Gastrocnemius medialis (tissue), 4 donors: ENCODE results near the gene SPEM1. TPM values are rescaled to one million over a fixed set of nuclear protein-coding genes. Genes with fewer than 3 reads are reported as not detected.

ENCODE experiments used
- ATAC-seq, 2 donors: fragments of 150-250 bp; one replicate each; pipeline ENCODE4 v1.9.1; 2016
- DNase-seq, 2 donors: peaks; one replicate each; pipeline ENCODE4 v3.0.0-alpha.2; 2019
- H3K27ac ChIP-seq, 4 donors: fragments of 200-600 bp; sonication (generic); 1 replicate in 1 of 4; 2 replicates in 3 of 4; pipeline ENCODE4 v1.5.1; 2016 to 2018; ENCODE audit warnings: mild to moderate bottlenecking in 2 of 4, moderate library complexity in 1 of 4
- H3K27me3 ChIP-seq, 3 donors: fragments of 200-600 bp; sonication (generic) in 2 of 3; 1 replicate in 1 of 3; 2 replicates in 2 of 3; pipeline versions ENCODE4 v1.5.1 to v1.6.0; 2016 to 2019; ENCODE audit warnings: mild to moderate bottlenecking in 1 of 3, moderate library complexity in 1 of 3
- H3K36me3 ChIP-seq, 2 donors: fragments of 200-600 bp; sonication (generic) in 1 of 2; one replicate each; pipeline ENCODE4 v1.5.1; 2017 to 2018
- H3K4me1 ChIP-seq, 2 donors: fragments of 200-600 bp; sonication (generic) in 1 of 2; one replicate each; pipeline ENCODE4 v1.5.1; 2016 to 2017; ENCODE audit warnings: mild to moderate bottlenecking in 2 of 2
- H3K4me3 ChIP-seq, 4 donors: fragments of 200-600 bp; sonication (generic) in 3 of 4; 1 replicate in 1 of 4; 2 replicates in 3 of 4; pipeline ENCODE4 v1.5.1; 2016 to 2019; ENCODE audit warnings: mild to moderate bottlenecking in 2 of 4
- H3K9me3 ChIP-seq, 3 donors: fragments of 200-600 bp; sonication (generic) in 2 of 3; 1 replicate in 1 of 3; 2 replicates in 2 of 3; pipeline ENCODE4 v1.5.1; 2016 to 2019
- POLR2A ChIP-seq, 2 donors: fragments of 450-650 bp; IDR thresholded peaks; one replicate each; pipeline ENCODE4 v1.6.1; 2017; ENCODE audit warnings: antibody characterized with exemption in 2 of 2, mild to moderate bottlenecking in 2 of 2, moderate library complexity in 2 of 2
- in situ Hi-C, 4 donors: fragments of 200-750 bp; cut with MboI; loops; one replicate each; pipeline versions ENCODE4 v1.15.0 to v1.8.0; 2017; ENCODE audit warnings: low sequenced_read_pairs in 4 of 4
- intact Hi-C: fragments of 100-400 bp; cut with DNase I; formaldehyde crosslinking; loops from one replicate; pipeline ENCODE4 v1.15.1; 2023; ENCODE audit warnings: low total_unique reads
- total RNA-seq, 4 donors: library from RNA; depleted of rRNA; stranded (reverse); fragments of >200 nt; gene quantifications; one replicate each; pipeline versions ENCODE4 v1.1.0 to v1.2.3, GENCODE V29; 2016
- TF ChIP-seq, protein P1 (sequence below), 5 experiments: fragments of 450-650 bp in 3 of 5; fragments of 200-600 bp in 2 of 5; sonication (generic) in 2 of 5; IDR thresholded peaks in 4 of 5; conservative IDR thresholded peaks in 1 of 5; 1 replicate in 4 of 5; 2 replicates in 1 of 5; pipeline ENCODE4 v1.5.1; 2016 to 2019; ENCODE audit warnings: antibody characterized with exemption in 5 of 5, mild to moderate bottlenecking in 3 of 5, moderate library complexity in 3 of 5

Gene SPEM1
- total RNA-seq, 4 donors from 2014 or later, result not detected

DNA sequence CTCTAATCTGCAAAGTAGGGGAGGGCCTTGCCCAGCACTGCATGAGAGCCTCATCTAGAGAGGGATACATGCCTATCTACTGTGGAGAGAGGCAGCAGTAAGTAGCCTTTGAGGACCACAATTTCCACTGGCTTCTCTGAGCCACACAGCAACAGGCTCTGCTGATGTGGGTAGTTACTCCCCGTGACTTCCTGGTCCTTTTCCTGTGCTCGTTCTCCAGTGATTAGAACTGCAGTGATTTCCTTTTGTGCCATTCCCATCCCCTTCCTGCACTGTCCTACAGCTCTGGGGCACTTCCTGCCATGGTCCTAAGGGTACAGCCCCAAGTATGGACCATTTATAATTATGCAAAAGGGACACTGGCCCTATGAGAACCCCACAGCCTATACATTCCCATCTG is 28.8 kb upstream of the SPEM1 start:
- Histone ChIP-seq H3K27ac (peak overlapping the region in 1 of 4 donors; percentile 11), H3K36me3 (peaks cover 0 to 22% of the 10 kb centered on the region in 2 donors), H3K4me1 (peaks cover 9 to 10% of the 10 kb centered on the region in 2 donors), H3K27me3 (no peaks in the 10 kb centered on the region), H3K9me3 (no peaks in the 10 kb centered on the region), H3K4me3 (no peak overlapping the region)
- ATAC-seq (no peak), DNase-seq (no peak)
- in situ Hi-C loops (no loop called here), intact Hi-C loops (no loop called here)
- TF ChIP-seq, protein P1, sequence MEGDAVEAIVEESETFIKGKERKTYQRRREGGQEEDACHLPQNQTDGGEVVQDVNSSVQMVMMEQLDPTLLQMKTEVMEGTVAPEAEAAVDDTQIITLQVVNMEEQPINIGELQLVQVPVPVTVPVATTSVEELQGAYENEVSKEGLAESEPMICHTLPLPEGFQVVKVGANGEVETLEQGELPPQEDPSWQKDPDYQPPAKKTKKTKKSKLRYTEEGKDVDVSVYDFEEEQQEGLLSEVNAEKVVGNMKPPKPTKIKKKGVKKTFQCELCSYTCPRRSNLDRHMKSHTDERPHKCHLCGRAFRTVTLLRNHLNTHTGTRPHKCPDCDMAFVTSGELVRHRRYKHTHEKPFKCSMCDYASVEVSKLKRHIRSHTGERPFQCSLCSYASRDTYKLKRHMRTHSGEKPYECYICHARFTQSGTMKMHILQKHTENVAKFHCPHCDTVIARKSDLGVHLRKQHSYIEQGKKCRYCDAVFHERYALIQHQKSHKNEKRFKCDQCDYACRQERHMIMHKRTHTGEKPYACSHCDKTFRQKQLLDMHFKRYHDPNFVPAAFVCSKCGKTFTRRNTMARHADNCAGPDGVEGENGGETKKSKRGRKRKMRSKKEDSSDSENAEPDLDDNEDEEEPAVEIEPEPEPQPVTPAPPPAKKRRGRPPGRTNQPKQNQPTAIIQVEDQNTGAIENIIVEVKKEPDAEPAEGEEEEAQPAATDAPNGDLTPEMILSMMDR (IDR thresholded peaks at IDR 0.05 in 4 of 5, conservative IDR thresholded peaks at IDR 0.05 in 1 of 5), result no peak
- no peak for TF ChIP-seq POLR2A (IDR thresholded peaks at IDR 0.05)

DNA sequence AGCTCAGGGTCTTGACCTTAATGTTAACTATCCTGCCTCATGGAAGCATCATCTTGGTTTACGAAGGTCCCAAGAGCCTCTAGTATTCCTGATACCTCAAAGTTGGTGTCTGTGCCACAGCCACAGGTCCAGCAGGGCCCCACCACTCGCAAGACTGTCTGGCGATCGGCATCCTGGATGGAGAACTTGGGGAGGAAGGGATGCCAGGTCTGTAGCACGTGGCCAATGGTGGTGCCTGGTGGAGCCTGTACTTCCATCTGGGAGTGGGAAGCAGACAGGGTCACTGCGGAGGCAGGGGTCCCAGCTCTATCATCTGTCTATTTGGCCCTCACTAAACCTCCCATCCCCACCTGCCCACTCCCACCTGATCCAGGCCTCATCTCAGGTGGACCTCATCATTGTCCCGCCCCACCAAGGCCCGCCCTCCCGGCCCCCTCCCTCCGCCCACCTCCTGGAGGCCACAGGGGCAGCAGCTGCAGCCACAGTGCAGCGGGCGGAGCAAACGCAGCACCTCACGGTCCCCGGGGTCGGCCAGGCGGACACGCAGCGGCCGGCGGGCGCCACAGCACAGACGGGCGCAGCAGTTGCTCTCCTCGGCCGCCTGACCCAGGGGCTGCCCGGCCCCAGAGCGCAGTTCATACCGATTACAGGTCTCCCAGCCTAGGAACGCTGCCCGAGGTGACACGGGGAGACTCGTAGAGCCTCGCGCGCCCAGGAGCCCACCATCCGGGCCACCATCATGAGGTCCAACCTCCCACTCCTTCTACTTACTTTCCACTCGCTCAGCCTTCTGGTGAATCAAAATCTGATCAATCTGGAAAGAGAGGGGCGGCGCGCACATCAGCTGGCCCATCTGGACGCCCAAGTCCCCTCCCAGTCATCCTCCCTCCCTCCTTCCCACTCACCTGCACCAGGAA is 27.2 kb upstream of the SPEM1 start:
- ATAC-seq (no peak), DNase-seq (peak in 1 of 2 donors; percentile 9)
- Histone ChIP-seq H3K27ac (peak overlapping the region in 3 of 4 donors; percentile 87 to 97 (median 94)), H3K9me3 (no peaks in the 10 kb centered on the region), H3K4me3 (peak overlapping the region in 3 of 4 donors; percentile 73 to 97 (median 93)), H3K36me3 (peaks cover 0 to 22% of the 10 kb centered on the region in 2 donors), H3K4me1 (peaks cover 9 to 10% of the 10 kb centered on the region in 2 donors), H3K27me3 (no peaks in the 10 kb centered on the region)
- intact Hi-C loops (no loop called here), in situ Hi-C loops (no loop called here)
- TF ChIP-seq POLR2A (IDR thresholded peaks at IDR 0.05), result no peak
- TF ChIP-seq, protein P1 (IDR thresholded peaks at IDR 0.05 in 4 of 5, conservative IDR thresholded peaks at IDR 0.05 in 1 of 5), result no peak

DNA sequence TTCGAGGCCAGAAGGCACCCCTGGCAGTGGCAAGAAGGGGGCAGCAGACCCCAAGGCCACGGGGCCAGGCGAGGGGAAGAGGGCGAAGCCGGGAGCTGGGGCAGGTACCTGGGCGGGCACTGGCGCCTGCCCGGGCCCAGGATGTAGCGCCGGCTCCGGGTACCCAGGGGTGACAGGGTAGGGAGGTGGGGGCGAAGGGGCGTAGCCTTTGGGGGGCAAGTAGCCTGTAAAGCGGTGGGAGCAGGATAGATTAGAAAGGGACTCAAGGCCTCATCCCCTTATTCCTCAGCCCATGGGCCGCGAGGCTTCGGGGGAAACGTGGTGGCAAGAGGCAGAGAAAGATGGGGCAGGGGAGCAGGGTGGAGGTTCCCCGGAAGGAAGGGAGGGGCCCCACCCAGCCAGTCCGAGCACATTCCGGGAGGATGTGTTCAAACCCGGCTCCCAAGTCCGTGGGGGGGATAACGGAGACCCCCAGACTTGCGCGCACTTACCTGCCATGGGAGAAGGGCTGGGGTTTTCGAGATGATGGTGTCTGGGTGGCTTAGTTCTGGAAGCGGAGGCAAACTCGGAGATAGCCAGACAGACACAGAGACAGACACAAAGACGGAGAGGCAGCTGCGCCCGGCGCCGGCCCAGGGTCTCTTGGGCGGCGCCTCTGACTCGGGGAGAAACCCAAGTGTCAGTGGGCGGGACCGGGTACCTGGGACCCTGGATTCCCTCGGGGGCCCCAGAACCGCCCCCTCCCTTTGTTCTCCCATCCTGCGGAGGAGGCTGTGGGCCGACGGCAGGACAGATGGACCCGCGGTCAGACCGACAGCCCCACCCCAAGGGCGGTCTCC is 26.3 kb upstream of the SPEM1 start:
- Histone ChIP-seq H3K4me1 (peaks cover 9 to 10% of the 10 kb centered on the region in 2 donors), H3K36me3 (peaks cover 0 to 22% of the 10 kb centered on the region in 2 donors), H3K9me3 (no peaks in the 10 kb centered on the region), H3K27me3 (no peaks in the 10 kb centered on the region), H3K27ac (peak overlapping the region; percentile 83 to 97 (median 90)), H3K4me3 (peak overlapping the region; percentile 73 to 97 (median 88))
- in situ Hi-C loops, result no loop called here
- ATAC-seq, result peak; percentile 16 to 24
- TF ChIP-seq POLR2A (IDR thresholded peaks at IDR 0.05), result no peak
- TF ChIP-seq, protein P1 (IDR thresholded peaks at IDR 0.05 in 4 of 5, conservative IDR thresholded peaks at IDR 0.05 in 1 of 5), result no peak
- intact Hi-C loops, result loop anchor here (1.0 kb wide), 4 partner anchors 9 to 90 kb away; partner anchors contain the start of genes POLR2A and TMEM102
- peak in 1 of 2 donors; percentile 15 for DNase-seq

DNA sequence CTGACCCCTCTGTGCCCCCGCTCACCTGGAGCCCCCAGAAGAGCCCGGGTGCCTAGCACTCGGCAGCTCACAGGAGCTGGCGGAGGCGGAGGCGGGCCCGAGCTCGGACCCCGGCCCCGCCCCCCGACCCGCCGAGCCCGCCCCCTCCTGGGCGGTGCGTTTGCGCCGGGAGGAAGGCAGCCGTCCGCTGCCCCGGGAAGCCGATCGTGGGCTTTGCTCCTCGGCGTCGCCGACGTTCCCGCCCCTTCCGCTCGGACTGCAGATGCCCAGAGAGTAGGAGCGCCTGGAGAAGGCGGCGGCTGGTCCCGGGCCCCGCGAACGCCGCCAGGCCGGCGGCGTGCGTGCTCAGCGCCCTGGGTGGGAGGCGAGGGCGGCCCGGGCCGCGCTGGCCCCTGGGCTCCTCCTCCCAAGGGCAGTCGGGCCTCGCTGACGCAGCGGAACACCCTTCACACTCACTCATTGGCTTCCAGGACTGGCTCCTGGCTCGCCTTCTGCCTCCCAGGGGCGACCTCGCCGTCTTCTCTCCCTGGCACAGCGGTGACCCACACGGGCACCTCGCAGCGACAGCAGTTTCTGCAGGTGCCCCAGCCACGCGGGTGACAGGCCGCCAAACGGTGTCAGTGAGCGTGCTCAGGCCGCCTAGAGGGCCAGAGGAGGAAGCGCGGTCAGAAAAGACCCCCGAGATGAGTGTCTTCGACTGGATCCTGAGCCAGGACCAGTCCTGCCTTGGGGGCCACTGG is 25.5 kb upstream of the SPEM1 start, which contains the start of gene PLSCR3:
PLSCR3 (minus strand) TSS at position 74 of the 740 bp plus-strand sequence. CDS start 415 bp downstream, outside the sequence.
- in situ Hi-C loops, result no loop called here
- H3K9me3 ChIP-seq, result no peaks in the 10 kb centered on the region

More for the DNA sequence above, 25.5 kb upstream of the SPEM1 start, which contains the start of gene PLSCR3:
- peaks cover 0 to 19% of the 10 kb centered on the region in 2 donors for H3K36me3 ChIP-seq
- intact Hi-C loops, result loop anchor here (1.0 kb wide), 4 partner anchors 9 to 90 kb away; partner anchors contain the start of genes POLR2A and TMEM102
- H3K27me3 ChIP-seq, result no peaks in the 10 kb centered on the region
- ATAC-seq (peak; percentile 89 to 91), DNase-seq (peak; percentile 64 to 81)
- peak within 1 kb of the TSS; percentile 83 to 97 (median 90) for H3K27ac ChIP-seq
- H3K4me1 ChIP-seq, result peaks cover 9 to 10% of the 10 kb centered on the region in 2 donors
- TF ChIP-seq POLR2A (IDR thresholded peaks at IDR 0.05), result peak; percentile 93
- TF ChIP-seq, protein P1 (IDR thresholded peaks at IDR 0.05 in 4 of 5, conservative IDR thresholded peaks at IDR 0.05 in 1 of 5), result peak; percentile 32 to 61 (median 42)
- peak within 1 kb of the TSS; percentile 73 to 97 (median 88) for H3K4me3 ChIP-seq
